Activated CD4-positive, CD25-positive, alpha-beta regulatory T cell (primary cell): Measurements from ENCODE around the gene ST6GALNAC3.
"Not testable (repeated sequence)": the region's sequence is repeated elsewhere in the genome, so short reads cannot be mapped to it uniquely, and the experiment has no call there.

Source experiments
- DNase-seq, 4 experiments: peaks; one replicate each; lab custom pipeline; 2025; lab: John Stamatoyannopoulos, UW

The ST6GALNAC3 gene

GRCh38 chr1:76109404-76109803, 34.9 kb downstream of the ST6GALNAC3 start:
- DNase-seq, result no peak

- no peak for DNase-seq
These were observed 35.5 kb downstream of the ST6GALNAC3 start for GRCh38 chr1:76109901-76110560.

- no peak for DNase-seq
These were observed 36.1 kb downstream of the ST6GALNAC3 start for GRCh38 chr1:76110666-76111065.

- DNase-seq, result not testable (repeated sequence)
These were observed 37.8 kb downstream of the ST6GALNAC3 start for GRCh38 chr1:76112321-76112720.

DNA sequence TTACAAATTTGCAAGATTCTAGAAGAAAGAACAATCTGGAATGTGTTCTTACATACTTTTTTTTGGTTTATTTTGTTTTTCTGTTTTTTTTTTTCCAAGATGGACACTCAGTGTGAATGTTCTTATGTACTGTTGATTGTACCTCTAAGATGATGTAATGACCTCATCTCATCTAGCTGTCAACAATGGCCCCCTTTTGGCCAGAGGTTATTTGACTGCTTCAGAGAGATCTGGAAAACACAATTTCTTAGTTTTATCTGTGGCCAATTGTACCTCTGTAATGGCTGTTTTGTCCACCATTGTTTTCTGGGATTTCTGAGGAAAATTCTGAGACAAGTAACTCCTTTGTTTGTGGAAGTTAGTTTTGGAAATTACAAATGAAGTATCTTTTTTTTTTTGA, 38.9 kb downstream of the ST6GALNAC3 start:
- DNase-seq, result no peak

- no peak for DNase-seq
These were observed 40.6 kb downstream of the ST6GALNAC3 start for GRCh38 chr1:76115171-76115570.

DNA sequence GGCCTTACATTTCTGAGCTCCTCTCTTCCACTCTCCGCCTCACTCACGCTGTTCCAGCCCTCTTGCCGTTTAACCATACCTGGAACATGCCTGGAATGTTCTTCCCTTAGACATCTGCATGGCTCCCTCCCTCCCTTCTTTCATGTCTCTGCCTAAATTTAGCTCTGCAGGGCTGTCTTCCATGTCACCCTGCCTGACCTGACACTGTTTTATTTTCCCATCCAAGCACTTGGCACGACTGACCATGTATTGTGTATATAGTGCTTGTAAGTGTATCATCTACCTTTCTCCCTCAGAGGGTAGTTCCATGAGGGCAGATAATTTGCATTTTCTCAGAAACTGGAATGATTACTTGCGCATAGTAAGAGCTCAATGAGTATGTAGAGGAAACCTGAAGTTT, 47.3 kb downstream of the ST6GALNAC3 start:
- no peak for DNase-seq

DNA sequence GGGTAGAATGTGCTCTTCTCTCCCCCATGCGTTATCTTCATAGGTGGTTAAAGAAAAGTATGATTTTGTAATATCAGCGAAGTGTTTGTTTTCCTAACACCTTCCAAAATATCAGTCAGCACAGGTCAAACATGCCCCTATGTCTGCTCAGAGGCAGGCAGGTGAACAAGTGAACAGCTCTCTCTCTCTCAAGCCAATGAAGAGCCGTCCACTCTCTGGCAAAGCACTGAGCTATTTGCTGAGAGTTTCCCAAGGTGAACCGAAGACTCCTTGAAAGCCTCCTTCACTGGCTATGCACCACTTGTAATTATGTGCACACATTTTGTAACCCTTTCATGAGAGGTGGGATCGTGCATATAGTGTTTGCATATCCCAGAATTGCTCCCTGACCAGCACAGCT, 47.7 kb downstream of the ST6GALNAC3 start:
- no peak for DNase-seq

GRCh38 chr1:76123411-76124064, 49.0 kb downstream of the ST6GALNAC3 start:
- DNase-seq, result not testable (repeated sequence)

DNA sequence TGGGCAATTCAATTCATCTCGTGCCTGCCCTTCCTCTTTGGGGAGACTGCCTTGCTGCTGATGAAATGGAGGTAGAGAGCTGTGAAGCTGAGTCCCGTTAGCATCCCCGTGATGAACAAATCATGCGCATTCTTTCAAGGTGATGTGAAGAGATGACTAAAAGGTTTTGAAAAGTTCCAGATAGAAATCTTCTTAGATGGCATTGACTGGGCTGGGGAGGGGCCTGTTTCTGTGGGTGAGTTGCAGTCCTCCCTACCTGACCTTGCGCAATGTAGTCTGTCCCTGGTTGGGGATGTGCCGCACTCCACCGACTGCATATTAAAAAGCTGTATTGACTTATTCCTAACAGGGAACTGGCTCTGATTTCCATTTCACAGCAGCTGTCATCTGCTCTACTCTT, 49.6 kb downstream of the ST6GALNAC3 start:
- DNase-seq, result no peak

DNA sequence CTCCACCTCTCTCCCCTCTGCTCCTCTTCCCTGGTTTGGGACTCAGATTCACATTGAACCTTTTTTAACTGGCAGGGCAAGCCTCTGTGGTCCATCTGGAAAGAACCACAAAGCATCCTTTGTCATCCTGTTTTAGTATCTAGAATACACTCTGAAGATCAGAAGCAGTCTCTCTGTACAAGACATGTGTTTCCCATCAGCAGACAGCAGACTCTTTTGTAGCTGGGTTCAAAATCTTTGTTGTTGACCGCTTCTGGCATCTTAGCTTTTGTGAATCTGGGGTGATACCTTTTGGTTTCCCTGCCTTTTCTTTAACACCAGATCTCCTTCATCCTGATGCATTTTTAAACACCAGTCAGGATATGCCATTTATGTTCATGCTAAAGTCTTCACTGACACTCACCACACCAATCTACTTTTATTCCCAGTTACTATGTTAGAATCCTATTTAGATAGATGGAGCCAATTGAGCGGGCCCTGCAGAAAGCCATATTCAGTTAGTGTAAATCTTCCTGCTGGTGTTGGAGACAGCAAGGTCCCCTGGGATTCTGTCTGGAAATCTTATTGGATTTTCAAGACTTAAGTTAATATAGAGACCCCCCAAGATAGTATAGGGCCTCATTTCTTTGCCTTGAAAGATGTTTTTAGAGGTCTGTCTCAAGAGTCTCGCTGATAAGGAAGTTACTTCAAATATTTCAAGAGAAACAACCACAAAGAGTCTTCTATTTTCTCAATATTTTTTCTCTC, 51.1 kb downstream of the ST6GALNAC3 start:
- DNase-seq, result no peak

DNA sequence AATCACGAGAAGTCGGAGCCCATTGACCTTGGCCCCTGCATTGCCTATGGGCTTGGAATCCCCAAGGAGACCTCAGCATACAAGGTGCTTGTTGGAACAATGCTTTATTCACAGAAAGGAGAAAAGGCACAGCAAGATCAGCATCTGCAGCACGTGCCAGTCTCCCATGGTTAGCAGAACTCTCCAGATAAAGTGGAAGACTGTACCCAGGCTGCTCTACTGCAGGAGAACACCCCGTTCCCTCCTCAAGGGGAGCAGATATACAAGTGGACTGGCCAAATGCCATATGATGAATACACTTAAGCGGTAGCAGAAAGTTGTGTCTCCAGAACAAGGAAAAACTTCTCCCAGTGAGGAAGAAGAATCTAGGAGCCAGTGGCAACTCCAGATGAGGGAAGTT, 53.5 kb downstream of the ST6GALNAC3 start:
- no peak for DNase-seq

DNA sequence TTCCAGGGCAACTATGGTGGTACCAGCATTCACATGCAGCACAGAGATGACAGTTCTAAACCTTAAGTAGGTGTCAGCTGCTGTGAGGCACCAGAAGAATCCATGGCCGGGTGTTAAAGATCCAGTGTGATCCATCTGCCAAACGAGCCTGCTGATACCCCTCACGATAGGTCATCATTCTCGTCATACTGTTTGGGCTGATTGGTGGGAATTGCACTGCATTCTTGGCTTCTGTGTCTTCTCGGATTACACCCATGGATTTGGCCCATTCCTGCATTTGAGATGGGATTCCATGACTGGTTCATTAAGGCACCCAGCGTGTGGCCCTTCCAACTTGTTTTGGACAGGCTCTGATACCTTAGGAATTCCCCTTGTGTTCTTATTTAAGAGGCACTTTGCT, 55.2 kb downstream of the ST6GALNAC3 start:
- no peak for DNase-seq

DNA sequence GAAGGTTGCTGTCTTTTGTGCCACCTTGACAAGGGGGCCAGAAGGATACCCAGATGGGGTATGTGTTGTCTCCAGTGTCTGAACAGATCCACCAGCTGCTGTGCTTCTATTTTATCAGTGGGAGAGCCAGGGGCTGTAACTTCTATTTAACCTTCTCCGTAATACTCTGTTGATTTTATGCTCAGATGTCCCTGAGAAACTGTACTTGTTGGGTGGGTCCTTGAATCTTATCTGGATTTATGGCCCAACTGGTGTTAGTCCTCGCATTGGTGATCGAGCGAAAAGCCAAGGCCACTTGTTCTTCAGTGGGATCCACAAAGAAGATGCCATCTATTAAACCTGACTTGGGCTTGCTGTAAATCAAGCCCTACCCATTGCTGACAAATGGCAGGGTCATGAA, 56.4 kb downstream of the ST6GALNAC3 start:
- no peak for DNase-seq

DNA sequence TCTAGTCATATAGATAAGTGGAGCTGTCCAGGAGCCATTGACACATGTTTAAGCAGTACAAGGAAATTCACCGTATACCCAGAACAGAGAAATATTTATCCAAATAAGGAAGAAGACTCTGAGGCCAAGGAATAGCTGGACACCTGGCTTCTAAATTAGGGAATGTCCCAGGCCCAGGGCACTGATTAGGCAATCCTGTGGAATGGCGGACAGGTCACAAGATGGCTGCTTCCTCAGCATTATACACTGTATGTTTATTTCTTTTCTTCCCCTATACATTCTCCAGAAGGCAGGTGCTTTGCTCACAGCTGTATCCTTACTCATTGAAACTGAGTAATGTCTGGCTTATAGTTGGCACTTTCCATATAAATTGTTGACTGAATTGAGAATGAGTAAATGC, 59.4 kb downstream of the ST6GALNAC3 start:
- no peak for DNase-seq

- DNase-seq, result no peak
These were observed 61.3 kb downstream of the ST6GALNAC3 start for GRCh38 chr1:76135835-76136234.

- DNase-seq, result no peak
These were observed 62.3 kb downstream of the ST6GALNAC3 start for GRCh38 chr1:76136894-76137293.

DNA sequence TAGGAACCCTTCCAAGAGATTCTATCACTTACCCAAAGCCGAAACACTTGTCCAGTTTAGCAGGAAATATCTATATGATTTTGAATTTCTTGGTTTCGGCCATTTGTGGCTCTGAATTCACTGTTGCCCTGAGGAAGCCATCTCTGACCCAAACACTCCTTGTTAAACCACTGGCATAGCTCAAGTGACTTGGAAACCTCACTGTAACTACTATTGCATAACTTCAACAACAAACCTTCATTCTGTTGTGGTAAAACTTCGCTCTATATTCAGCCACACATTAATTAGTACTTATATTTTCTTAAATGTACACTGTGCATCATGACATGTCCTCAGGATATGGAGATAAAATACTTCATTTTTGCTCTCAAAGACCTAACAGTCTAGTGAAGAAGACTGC, 63.2 kb downstream of the ST6GALNAC3 start:
- no peak for DNase-seq

DNA sequence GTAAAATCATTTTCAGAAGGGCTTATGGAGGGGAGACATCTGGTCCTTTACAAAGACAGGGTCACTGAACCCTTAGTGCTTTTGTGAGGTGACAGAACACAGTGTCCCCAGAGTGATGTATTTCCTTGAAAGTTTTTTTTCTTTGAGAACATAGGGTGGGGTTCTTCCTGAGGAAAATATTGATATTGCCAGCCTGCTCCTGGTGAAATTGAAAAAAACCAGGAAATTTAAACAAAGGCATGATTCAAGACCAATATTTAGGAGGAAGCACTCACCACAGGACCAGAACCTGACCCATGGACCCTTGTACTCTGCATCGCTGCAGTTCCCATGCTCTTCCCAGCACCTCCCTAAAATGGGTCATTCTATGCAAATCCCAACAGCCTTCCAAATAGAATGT, 63.7 kb downstream of the ST6GALNAC3 start:
- no peak for DNase-seq

DNA sequence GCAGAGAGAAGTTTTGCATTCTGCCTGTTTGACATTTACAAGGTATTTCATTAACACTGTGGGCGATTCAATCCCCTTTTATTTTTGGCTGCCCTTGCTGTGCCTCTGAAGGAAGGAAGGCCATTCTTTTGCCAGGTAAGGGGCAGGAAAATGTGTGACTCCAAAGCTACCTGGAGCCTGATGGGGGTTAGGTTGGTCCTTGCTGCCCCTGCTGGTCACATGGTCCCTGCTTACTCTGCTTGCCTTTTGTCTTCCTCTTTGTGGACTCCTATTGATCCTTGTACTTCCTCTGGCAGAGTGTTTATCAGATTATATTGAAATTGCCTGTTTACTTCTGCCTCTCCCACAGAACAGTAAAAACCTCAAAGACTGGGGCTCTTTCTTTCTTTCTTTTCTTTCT, 65.7 kb downstream of the ST6GALNAC3 start:
- no peak for DNase-seq

- no peak for DNase-seq
These were observed 67.4 kb downstream of the ST6GALNAC3 start for GRCh38 chr1:76141929-76142328.

- DNase-seq, result no peak
These were observed 68.4 kb downstream of the ST6GALNAC3 start for GRCh38 chr1:76142771-76143540.
